22Rv1 (cell line): Measurements from ENCODE around the gene ZNF641.

Experiments used
- ZFX ChIP-seq: fragments of 450-650 bp; IDR thresholded peaks from 2 replicates; pipeline ENCODE4 v1.6.1; 2017; ENCODE audit warnings: antibody characterized with exemption, borderline replicate concordance
- TF ChIP-seq, protein P1 (sequence below): fragments of 450-650 bp; IDR thresholded peaks from 2 replicates; pipeline ENCODE4 v1.5.1; 2017; ENCODE audit warnings: mild to moderate bottlenecking

DNA sequence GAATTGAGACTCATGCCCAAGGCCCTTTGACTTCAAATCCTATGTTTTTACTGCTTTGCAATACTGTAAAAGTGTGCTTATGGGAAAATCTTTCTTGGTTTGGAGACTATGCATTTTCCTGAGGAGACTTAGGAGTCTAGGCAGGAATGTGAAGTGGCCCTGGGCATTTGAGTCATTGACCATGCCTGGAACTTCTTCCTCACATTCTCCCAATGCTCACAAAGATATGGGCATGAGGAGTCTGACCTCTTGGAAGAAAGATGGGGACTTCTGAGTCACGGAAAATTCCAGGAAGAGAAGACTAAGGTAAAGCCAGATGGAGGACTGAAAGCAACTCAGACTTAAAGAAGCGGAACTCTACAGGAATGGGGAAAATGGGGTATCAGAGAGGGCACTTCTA is 38.2 kb upstream of the ZNF641 start:
- TF ChIP-seq, protein P1, sequence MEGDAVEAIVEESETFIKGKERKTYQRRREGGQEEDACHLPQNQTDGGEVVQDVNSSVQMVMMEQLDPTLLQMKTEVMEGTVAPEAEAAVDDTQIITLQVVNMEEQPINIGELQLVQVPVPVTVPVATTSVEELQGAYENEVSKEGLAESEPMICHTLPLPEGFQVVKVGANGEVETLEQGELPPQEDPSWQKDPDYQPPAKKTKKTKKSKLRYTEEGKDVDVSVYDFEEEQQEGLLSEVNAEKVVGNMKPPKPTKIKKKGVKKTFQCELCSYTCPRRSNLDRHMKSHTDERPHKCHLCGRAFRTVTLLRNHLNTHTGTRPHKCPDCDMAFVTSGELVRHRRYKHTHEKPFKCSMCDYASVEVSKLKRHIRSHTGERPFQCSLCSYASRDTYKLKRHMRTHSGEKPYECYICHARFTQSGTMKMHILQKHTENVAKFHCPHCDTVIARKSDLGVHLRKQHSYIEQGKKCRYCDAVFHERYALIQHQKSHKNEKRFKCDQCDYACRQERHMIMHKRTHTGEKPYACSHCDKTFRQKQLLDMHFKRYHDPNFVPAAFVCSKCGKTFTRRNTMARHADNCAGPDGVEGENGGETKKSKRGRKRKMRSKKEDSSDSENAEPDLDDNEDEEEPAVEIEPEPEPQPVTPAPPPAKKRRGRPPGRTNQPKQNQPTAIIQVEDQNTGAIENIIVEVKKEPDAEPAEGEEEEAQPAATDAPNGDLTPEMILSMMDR, result no peak
- TF ChIP-seq ZFX, result no peak
